Stimulated activated CD4-positive, alpha-beta T cell treated with anti-CD3 and anti-CD28 coated beads, Interleukin-4, amount 100 ng/mL, for 4 hours (primary cell): ENCODE measurements around the gene C1QTNF6.

ENCODE experiments used
- DNase-seq, 2 experiments: peaks; one replicate each; pipeline ENCODE4 v3.0.0-alpha.2; 2020

The C1QTNF6 gene

GRCh38 chr22:37223965-37224551 lies 36.0 kb upstream of the C1QTNF6 start:
- no peak for DNase-seq

DNA sequence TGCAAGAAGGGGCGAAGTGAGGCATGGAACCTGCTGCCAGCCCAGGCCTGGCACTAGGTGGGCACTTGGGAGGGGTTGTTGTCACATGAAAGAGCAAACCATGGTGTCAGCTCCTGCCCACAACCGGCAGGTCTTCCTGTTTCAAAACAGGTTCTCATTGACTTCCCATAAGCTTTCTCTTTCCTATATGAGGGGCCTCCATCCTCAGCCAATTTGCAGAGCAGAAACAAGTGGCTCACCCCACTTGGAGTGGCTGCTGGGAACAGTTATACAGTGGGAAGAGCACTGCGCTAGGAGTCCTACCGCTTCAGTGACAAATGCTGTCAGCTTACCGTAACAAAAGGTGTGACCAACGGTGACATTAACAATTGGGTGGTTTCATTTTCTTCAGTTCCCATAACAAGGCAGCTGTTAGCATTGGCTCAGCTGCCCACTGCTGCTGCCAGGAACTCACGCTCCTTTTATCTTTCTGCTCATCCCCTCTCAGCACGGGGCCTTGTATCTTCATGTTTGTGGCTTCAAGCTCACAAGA lies 34.5 kb upstream of the C1QTNF6 start:
- DNase-seq = peak in 1 of 2 experiments; percentile 55

DNA sequence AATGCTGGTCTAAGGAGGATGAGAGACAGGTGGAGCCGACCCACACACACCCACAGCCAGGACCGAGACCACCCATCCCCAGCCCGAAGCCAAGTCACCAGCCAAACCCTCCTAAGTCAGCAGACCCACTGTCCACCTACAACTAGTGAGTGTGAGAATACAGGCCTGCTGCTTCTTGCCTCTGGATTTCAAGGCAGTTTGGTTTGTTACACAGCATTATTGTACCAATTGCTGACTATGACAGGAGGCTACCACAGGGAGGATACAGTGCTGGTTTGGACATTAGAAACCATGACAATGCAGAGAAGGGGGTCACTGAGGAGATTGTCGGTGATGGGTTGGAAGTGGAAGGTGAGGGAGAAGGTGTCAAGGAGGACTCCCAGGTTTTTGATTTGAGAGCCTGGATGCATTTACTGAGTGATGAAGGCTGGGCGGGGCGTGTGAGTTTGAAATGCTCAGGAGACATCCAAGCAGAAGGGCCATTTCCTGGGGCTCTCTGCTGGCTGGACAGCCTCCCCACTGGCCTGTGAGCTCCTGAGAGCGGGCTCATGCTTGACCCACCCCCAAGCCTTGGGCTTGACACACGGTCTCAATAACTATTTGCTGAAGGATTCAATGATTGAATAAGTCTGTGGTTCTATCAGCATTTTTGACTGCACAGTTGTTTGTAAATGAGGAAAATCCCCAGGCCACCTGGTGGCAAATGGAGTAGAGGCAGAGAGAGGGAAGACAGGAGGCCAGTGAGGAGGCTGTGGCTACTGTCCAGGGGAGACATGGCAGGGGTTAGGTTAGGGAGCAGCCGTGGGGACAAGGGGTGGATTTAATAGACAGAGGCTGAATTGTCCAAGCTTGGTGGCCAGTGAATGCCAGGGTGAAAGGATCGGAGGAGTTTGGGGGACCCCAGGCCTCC lies 33.6 kb upstream of the C1QTNF6 start:
- no peak for DNase-seq

- no peak for DNase-seq
Measured at GRCh38 chr22:37220543-37220981, 32.5 kb upstream of the C1QTNF6 start.

- no peak for DNase-seq
Measured at GRCh38 chr22:37219533-37219932, 31.5 kb upstream of the C1QTNF6 start.

- DNase-seq = peak; percentile 55 to 89
Measured at GRCh38 chr22:37218771-37219411, 30.8 kb upstream of the C1QTNF6 start.

GRCh38 chr22:37218399-37218770 lies 30.3 kb upstream of the C1QTNF6 start:
- DNase-seq = peak in 1 of 2 experiments; percentile 45

DNA sequence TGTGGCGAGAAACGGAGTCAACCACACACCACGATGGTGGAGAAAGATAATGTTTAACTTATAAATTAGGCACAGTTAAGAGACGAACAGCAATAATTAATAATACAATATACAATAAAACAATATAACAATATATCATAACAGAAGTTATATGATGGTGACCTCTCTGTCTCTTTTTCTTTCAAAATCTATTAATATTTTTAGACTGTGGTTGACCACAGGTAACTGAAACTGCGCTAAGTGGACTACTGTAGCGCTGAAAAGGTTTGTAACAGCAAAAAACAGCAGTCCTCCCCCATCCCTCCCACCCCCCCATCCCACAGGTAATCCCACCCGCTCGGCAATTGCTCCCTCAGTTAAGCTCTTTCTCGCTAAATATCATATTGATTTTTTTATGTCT lies 27.8 kb upstream of the C1QTNF6 start:
- DNase-seq = no peak

GRCh38 chr22:37214731-37215030 lies 26.6 kb upstream of the C1QTNF6 start:
- DNase-seq = no peak

- DNase-seq = no peak
Measured at GRCh38 chr22:37213941-37214730, 26.1 kb upstream of the C1QTNF6 start.

DNA sequence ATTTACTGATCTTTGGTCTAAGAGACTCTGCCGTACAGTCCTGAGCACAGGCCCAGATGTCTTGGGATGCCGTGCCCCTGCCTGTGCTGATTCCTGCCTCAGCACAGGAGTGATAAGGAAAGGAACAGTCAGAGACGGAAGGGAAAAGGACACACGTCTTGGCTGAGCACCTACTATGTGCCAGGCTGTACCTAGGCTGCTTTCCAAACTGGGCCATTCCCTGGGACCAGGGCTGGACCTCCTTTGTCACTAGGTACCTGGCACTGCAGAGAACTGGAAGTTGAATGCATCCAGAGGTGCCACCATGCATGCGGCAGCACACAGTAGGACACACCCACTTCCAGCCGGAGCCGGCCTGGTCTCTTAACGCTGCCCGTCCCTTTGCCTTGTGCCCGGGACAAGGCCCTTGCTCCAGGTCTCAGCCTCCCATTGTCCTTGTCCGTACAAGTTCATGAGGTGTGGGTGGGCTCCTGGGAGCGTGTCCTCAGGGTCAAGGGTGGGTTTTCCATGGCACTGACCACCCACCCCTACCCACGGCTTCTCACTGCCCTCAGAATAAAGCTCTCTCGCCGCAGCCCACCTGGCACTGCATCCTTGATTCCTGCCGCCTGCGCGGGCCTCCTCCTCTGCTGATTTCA lies 25.3 kb upstream of the C1QTNF6 start:
- DNase-seq = no peak

- no peak for DNase-seq
Measured at GRCh38 chr22:37212174-37212906, 24.3 kb upstream of the C1QTNF6 start, which contains the start of gene SSTR3. Gene SSTR3, minus strand, starts transcription at chr22:37212477. Its CDS starts 4,674 bp downstream, at chr22:37207803.

GRCh38 chr22:37211866-37212173 lies 23.8 kb upstream of the C1QTNF6 start:
- no peak for DNase-seq

DNA sequence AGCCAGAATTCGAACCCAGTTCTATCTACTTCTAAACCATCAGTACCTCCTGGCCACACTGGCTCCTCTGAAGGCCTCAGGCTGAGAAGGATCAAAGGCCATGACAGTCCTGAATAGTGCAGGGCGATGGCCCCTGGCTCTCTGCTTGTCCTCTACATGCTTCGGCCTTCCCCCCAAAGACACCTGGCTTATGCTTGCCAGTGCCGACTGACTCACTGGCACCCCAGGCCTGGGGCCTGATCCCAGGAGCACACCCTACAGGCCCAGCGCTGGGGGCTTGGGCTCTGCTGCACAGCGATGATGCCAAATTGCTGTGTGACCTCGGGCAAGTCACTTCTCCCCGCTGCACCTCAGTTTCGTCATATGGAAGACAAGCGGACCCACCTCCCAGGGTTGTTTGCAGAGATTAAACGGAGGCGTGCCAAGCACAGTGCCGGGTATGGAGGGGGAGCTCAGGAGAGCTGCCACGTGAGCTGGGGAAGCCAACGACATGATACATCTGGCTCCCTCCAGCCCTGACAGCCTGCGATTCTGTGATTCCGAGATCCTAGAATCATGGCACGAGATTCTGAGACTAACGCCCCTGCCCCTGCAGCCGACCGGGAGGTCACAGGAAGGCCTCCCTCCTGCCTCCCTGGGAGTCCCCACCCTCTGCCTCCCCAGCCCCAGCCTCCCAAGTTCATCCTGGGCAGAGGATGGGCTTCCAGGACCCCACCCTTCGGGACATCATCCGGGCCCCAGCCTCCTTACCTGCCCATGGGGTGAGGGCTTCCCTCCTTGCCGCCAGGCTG lies 23.2 kb upstream of the C1QTNF6 start:
- DNase-seq = no peak

GRCh38 chr22:37210041-37210803 lies 22.2 kb upstream of the C1QTNF6 start:
- no peak for DNase-seq

DNA sequence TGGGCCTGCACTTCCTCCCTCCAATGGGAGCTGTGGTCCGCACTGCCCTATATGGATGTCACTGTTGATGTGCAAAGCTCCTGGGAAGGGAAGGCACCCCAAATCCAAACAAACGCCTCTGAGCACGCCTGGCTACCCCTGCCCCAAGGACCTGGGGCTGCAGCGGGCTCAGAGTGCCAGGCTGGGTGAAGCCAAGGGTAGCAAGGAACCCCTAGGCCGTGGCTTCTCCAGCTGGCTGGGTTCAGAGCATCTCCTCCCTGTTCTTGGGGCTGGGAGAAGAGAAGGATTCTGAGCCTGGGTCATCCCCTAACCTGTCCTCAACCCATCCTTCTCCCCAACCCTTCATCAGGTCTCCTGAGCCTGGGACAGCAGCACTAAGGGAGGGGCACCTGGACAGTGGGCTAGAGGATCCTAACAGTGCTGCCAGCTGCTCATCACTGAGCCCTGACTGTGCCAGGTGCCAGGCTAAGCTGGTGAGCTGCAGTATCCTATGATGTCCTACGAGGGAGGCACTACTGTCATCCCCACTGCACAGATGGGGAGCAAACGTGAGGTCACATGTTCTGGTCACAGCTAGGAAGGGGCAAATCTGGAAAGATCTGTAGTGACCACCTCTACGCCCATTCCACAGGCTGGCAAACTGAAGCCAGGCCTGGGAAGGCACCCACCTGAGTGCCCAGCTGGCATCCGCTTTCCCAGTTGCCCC lies 21.2 kb upstream of the C1QTNF6 start:
- no peak for DNase-seq

- DNase-seq = no peak
Measured at GRCh38 chr22:37208401-37209139, 20.5 kb upstream of the C1QTNF6 start.

GRCh38 chr22:37207981-37208380 lies 19.9 kb upstream of the C1QTNF6 start:
- DNase-seq = no peak
